ENCODE results near the gene ZIC5. TPM values are rescaled to one million over a fixed set of nuclear protein-coding genes. Genes with fewer than 3 reads are reported as not detected.
A peak's percentile ranks its signal among the peaks of the same experiment; 100 is the strongest.

ZIC5 gene
- total RNA-seq, 1 donor from 2014 or later = not detected

DNA sequence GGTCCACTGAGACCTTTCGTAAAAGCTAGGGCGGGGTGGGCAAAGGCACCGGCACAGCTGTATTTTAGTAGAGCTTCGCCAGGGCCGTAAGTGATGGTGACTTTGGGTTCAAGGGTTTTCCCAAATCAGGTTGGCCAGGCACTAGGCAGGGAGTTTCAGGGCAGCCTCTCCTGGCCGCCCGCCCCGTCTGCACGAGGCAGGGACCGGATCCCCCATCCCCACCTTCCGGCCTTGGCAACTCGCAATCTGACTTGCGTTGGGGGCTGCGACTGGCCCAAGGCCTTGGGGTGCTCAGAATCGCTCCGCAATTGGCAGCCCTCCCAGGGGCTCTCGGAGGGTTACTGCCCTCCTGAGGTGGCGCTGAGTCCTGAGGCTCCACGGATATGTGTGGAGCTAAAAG lies 4.1 kb upstream of the ZIC5 start:
- no peak for ATAC-seq
- Histone ChIP-seq H3K9me3 (no peaks in the 10 kb centered on the region), H3K27me3 (ENCODE audit: low read depth) (peaks cover 100% of the 10 kb centered on the region), H3K4me1 (peaks cover 36% of the 10 kb centered on the region), H3K36me3 (no peaks in the 10 kb centered on the region), H3K4me3 (no peak overlapping the region), H3K27ac (no peak overlapping the region)
- intact Hi-C loops (cut with DNase I) = no loop called here
- TF ChIP-seq, protein P1, sequence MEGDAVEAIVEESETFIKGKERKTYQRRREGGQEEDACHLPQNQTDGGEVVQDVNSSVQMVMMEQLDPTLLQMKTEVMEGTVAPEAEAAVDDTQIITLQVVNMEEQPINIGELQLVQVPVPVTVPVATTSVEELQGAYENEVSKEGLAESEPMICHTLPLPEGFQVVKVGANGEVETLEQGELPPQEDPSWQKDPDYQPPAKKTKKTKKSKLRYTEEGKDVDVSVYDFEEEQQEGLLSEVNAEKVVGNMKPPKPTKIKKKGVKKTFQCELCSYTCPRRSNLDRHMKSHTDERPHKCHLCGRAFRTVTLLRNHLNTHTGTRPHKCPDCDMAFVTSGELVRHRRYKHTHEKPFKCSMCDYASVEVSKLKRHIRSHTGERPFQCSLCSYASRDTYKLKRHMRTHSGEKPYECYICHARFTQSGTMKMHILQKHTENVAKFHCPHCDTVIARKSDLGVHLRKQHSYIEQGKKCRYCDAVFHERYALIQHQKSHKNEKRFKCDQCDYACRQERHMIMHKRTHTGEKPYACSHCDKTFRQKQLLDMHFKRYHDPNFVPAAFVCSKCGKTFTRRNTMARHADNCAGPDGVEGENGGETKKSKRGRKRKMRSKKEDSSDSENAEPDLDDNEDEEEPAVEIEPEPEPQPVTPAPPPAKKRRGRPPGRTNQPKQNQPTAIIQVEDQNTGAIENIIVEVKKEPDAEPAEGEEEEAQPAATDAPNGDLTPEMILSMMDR (IDR thresholded peaks at IDR 0.05) = no peak
- DNase-seq = no peak

DNA sequence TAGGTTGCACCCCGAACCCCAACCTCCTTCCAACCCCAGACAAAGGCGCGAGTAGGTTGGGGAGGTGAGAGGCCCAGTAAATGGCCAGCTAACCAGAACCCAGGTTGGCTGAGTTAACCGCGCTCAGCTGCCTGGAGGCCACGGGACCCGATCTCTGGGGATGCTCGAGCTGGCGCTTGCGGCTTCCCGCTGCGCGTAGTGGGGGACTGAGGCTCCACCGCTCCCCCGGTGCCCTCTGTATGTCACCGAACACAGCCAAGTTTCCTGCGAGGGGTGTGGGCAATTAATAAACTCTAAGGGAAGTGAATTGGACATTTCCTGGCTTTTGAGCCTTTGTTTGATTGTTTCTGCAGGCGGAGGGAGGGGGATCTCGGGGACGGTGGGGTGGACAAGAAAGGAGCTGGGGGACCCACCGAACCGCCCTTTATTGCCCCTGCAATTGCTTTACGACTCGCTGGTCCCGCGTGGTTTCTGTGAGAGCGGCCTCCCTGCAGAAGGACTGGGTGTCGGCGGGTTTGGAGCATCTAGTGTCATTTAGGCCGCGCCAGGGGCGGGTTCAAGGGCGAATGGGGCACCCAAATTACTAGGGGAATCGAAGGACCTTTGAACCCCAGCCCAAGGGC lies 3.5 kb upstream of the ZIC5 start:
- peaks cover 96% of the 10 kb centered on the region for H3K27me3 ChIP-seq (ENCODE audit: low read depth)
- DNase-seq = peak; percentile 36

DNA sequence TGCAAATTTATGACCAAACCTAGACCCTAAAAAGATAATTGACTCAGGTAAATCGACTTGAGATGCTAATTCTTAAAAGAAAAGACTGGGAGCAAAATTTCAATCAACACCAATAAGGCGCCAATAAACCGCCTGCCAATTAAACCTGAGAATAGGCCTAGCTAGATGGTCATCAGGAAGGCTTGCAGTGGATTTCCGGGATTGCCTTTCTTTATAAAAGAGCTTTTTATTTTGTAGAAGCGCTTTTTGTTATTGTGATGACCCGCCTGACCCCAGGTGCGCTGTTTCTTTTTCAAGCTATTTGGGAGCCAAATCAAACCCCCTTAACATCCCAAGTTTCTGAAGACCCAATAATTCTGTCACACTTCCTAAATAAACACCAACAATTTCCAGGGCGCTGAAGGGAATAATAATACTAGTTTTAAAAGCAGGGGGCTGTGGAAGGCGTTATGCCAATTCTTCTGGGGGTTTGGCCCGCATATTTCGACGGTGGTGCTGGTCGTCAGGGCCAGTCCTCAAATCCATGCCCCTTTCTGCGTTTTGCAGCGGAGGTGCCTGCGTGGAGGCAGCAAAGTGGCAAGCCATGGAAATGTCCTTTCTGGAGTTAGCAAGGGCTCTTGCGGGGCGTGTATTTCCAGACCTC lies 2.9 kb upstream of the ZIC5 start:
- DNase-seq (no peak), ATAC-seq (no peak)
- intact Hi-C loops (cut with DNase I) = no loop called here
- TF ChIP-seq, protein P1 (IDR thresholded peaks at IDR 0.05) = no peak
- Histone ChIP-seq H3K27ac (no peak overlapping the region), H3K36me3 (no peaks in the 10 kb centered on the region), H3K4me1 (peaks cover 35% of the 10 kb centered on the region), H3K27me3 (ENCODE audit: low read depth) (peaks cover 96% of the 10 kb centered on the region), H3K9me3 (no peaks in the 10 kb centered on the region), H3K4me3 (no peak overlapping the region)

More for the DNA sequence above, 3.5 kb upstream of the ZIC5 start:
- TF ChIP-seq, protein P1 (IDR thresholded peaks at IDR 0.05) = no peak
- intact Hi-C loops (cut with DNase I) = no loop called here
- Histone ChIP-seq H3K9me3 (no peaks in the 10 kb centered on the region), H3K27ac (no peak overlapping the region), H3K4me1 (peaks cover 35% of the 10 kb centered on the region), H3K36me3 (no peaks in the 10 kb centered on the region), H3K4me3 (no peak overlapping the region)
- no peak for ATAC-seq

DNA sequence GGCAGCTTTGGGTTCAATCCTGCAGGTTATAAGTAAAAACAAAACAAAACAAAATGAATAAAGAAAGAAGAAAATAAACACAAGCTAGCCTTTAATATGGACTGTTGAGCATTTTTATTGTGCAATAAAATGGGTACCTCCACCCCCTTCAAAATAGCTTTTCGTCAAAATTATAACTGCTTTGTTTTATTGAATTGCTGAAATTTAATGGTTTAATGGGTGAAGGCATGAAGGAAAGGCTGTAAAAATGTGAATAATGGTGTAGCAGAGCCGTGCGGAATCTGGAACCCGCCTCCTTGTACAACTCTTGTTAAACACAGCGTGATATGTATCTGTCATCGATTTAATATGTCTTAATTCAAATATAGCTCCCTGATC lies 2.2 kb upstream of the ZIC5 start:
- H3K27ac ChIP-seq = no peak overlapping the region
- no peak for ATAC-seq
- TF ChIP-seq, protein P1 (IDR thresholded peaks at IDR 0.05) = no peak
- no peak for DNase-seq
- intact Hi-C loops (cut with DNase I) = no loop called here
- H3K4me1 ChIP-seq = peaks cover 35% of the 10 kb centered on the region
- no peaks in the 10 kb centered on the region for H3K36me3 ChIP-seq
- no peaks in the 10 kb centered on the region for H3K9me3 ChIP-seq
- peaks cover 96% of the 10 kb centered on the region for H3K27me3 ChIP-seq (ENCODE audit: low read depth)
- no peak overlapping the region for H3K4me3 ChIP-seq

DNA sequence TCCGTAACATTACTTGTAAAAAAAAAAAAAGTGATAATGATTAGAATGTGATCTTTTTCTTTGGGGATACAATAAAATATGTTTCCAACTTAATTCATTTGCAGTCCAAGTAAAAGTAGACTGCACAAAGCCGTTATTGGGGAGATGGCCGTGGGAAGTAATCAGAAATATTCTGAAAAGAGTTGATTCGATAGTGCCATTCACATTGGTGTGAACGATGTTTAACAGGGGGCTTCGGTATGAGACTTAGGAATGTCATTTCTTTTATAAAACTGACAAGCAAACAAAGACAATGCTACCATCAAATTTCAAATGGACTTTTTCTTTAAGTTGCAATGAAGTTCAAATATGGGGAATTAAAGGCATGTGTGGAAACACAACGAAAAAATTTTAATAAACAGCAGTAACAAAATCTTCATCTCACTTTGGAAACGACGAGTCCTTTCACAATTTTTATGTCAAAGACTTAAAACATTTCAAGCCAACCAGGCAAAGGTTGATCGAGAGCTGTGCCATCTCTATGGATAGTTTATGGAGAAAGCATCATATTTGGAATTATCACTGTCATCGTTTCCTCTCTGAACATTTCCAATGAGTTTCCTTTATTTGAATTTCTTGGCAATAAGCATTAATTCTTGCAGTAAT lies 1.7 kb upstream of the ZIC5 start:
- H3K4me3 ChIP-seq = no peak overlapping the region
- DNase-seq (no peak), ATAC-seq (no peak)
- H3K27me3 ChIP-seq (ENCODE audit: low read depth) = peaks cover 96% of the 10 kb centered on the region
- no peaks in the 10 kb centered on the region for H3K36me3 ChIP-seq
- no peak overlapping the region for H3K27ac ChIP-seq
- intact Hi-C loops (cut with DNase I) = no loop called here
- peaks cover 36% of the 10 kb centered on the region for H3K4me1 ChIP-seq
- TF ChIP-seq, protein P1 (IDR thresholded peaks at IDR 0.05) = no peak
- no peaks in the 10 kb centered on the region for H3K9me3 ChIP-seq

Measured in lower lobe of right lung (tissue), 2 donors.